Measurements from ENCODE around the gene RAB11FIP5. TPM values are rescaled to one million over a fixed set of nuclear protein-coding genes. Genes with fewer than 3 reads are reported as not detected.

Gene RAB11FIP5
- total RNA-seq, 4 donors from 2014 or later = 34.4 to 39.4 (median 37.3) TPM

- TF ChIP-seq POLR2A (IDR thresholded peaks at IDR 0.05) (no peak), CTCF (IDR thresholded peaks at IDR 0.05) (no peak)
- Histone ChIP-seq H3K36me3 (no peaks in the 10 kb centered on the region), H3K9me3 (no peaks in the 10 kb centered on the region), H3K4me3 (replicated peaks in 1 of 3) (no peak overlapping the region), H3K27me3 (no peaks in the 10 kb centered on the region), H3K27ac (no peak overlapping the region), H3K4me1 (no peaks in the 10 kb centered on the region)
- WGBS, 2 donors = 79% methylated on average over 2 of the region's 2 CpGs
- intact Hi-C loops (cut with DNase I) = no loop called here
- no peak for DNase-seq
Measured at GRCh38 chr2:73135236-73135635, 22.5 kb upstream of the RAB11FIP5 start.

DNA sequence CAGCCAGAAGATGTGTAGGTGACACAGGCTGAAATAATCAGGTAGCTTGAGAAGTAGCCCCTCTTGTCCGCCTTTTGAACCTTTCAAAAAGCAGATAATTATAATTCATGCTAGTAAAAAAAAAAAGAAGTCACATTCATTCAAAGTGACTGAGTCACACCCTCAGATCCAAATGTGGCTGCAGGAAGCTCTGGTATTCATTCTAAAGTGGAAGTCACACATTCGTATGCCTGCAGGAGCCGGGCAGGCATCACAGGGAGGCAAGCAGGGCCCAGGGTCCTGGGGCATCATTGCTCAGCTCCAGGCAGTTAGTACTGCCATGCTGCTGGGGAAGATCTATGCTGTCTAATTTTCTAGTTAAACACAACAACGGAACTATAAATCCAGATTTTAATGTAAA is 21.7 kb upstream of the RAB11FIP5 start:
- Histone ChIP-seq H3K4me3 (replicated peaks in 1 of 3) (no peak overlapping the region), H3K4me1 (no peaks in the 10 kb centered on the region), H3K9me3 (no peaks in the 10 kb centered on the region), H3K27me3 (no peaks in the 10 kb centered on the region), H3K36me3 (no peaks in the 10 kb centered on the region), H3K27ac (no peak overlapping the region)
- no peak for TF ChIP-seq POLR2A (IDR thresholded peaks at IDR 0.05)
- TF ChIP-seq CTCF (IDR thresholded peaks at IDR 0.05) = no peak
- DNase-seq = no peak
- WGBS, 2 donors = 85 to 88% methylated on average over 4 of the region's 4 CpGs
- intact Hi-C loops (cut with DNase I) = no loop called here

DNA sequence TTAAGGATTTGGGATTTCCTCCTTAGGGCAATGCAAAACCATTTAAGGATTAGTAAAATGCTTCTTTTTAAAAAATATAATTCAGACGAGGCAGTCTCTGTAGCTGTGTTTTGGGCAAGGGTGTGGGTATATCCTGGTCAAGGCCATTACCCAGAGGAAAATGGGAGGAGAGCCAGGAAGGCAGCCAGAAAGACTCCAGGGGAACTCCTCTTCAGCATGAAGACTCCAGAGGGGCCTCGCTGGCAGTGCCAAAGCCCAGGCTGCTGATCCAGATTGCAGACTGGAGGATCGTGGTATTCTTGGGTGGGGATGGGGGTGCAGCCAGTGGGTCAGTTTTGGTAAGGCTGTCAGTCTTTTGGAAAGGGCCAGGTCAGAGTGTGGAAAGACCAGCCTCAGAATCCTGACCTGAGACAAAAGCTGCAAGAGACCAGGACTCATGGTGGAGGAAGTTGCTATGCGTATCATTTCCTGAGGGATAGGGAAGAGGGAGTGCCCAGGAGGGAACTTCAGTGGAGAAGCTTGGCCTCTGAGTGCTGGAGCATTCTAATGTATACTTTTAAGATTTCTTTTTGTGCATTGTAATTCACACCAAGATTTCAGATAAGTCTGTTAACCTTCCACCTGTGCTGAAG is 20.9 kb upstream of the RAB11FIP5 start:
- no peak overlapping the region for H3K4me3 ChIP-seq (replicated peaks in 1 of 3)
- no peak for DNase-seq
- H3K4me1 ChIP-seq = no peaks in the 10 kb centered on the region
- intact Hi-C loops (cut with DNase I) = no loop called here
- 34 to 46% methylated on average over 3 to 4 of the region's 4 CpGs for WGBS, 2 donors
- H3K27ac ChIP-seq = no peak overlapping the region
- H3K27me3 ChIP-seq = no peaks in the 10 kb centered on the region
- no peak for TF ChIP-seq POLR2A (IDR thresholded peaks at IDR 0.05)
- no peak for TF ChIP-seq CTCF (IDR thresholded peaks at IDR 0.05)
- H3K36me3 ChIP-seq = no peaks in the 10 kb centered on the region
- no peaks in the 10 kb centered on the region for H3K9me3 ChIP-seq

DNA sequence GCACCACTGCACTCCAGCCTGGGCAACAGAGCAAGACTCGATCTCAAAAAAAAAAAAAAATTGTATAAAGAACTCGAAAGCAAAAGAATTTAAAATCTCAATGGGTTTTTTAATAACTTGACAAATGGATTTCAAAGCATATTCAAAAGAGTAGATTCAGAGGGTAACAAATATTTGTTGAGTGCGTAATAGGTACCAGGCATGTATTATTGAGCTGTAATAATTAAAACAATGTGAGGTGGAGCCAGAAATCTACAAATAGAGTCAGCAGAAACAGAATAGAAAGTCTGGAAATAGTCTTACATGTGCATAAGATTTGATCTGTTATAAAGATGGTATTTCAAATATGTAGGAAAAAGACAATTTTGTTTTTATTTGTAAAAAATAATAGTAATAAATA is 19.1 kb upstream of the RAB11FIP5 start:
- no peaks in the 10 kb centered on the region for H3K27me3 ChIP-seq
- no peak overlapping the region for H3K4me3 ChIP-seq (replicated peaks in 1 of 3)
- no peak for DNase-seq
- TF ChIP-seq CTCF (IDR thresholded peaks at IDR 0.05) = no peak
- TF ChIP-seq POLR2A (IDR thresholded peaks at IDR 0.05) = no peak
- intact Hi-C loops (cut with DNase I) = no loop called here
- H3K27ac ChIP-seq = no peak overlapping the region
- no peaks in the 10 kb centered on the region for H3K9me3 ChIP-seq
- H3K4me1 ChIP-seq = no peaks in the 10 kb centered on the region
- WGBS, 2 donors = 92 to 95% methylated on average over 3 of the region's 3 CpGs
- H3K36me3 ChIP-seq = no peaks in the 10 kb centered on the region

DNA sequence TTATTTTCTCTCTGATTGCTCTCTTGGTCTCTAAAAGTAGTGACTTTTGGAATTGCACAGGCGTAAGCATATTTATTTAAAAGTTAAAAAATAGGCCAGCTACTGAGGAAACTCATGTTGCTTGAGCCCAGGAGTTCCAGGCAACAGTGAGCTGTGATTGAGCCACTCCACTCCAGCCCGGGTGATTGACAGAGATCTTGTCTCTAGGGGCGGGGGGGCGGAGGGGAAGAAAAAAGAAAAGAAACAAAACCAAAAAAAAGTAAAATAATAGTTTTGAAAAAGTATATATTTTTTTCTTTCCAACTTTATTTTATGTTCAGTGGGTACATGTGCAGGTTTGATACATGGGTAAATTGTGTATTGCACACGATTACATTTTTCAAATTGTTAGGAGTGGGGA is 18.0 kb upstream of the RAB11FIP5 start:
- H3K9me3 ChIP-seq = no peaks in the 10 kb centered on the region
- no peak overlapping the region for H3K4me3 ChIP-seq (replicated peaks in 1 of 3)
- 65 to 68% methylated on average over 5 of the region's 5 CpGs for WGBS, 2 donors
- TF ChIP-seq POLR2A (IDR thresholded peaks at IDR 0.05) = no peak
- TF ChIP-seq CTCF (IDR thresholded peaks at IDR 0.05) = no peak
- intact Hi-C loops (cut with DNase I) = no loop called here
- H3K27me3 ChIP-seq = no peaks in the 10 kb centered on the region
- no peak overlapping the region for H3K27ac ChIP-seq
- no peak for DNase-seq
- H3K36me3 ChIP-seq = no peaks in the 10 kb centered on the region
- H3K4me1 ChIP-seq = no peaks in the 10 kb centered on the region

All from thyroid gland (tissue), 4 donors.